DOHH2 (cell line): ENCODE results near the gene VWF.

ENCODE experiments used
- EZH2phosphoT487 ChIP-seq: fragments of 200-600 bp; sonication (generic); IDR thresholded peaks from 2 replicates; pipeline ENCODE4 v1.6.1; 2017; ENCODE audit warnings: borderline replicate concordance, mild to moderate bottlenecking, antibody characterized with exemption, low read length, moderate library complexity, mixed read lengths
- TF ChIP-seq, protein P1 (sequence below): fragments of 200-600 bp; sonication (generic); IDR thresholded peaks from one replicate; pipeline ENCODE4 v1.5.1; 2014; ENCODE audit warnings: antibody characterized with exemption, mild to moderate bottlenecking, low read depth, low read length; ENCODE audit not compliant: poor library complexity, severe bottlenecking

DNA sequence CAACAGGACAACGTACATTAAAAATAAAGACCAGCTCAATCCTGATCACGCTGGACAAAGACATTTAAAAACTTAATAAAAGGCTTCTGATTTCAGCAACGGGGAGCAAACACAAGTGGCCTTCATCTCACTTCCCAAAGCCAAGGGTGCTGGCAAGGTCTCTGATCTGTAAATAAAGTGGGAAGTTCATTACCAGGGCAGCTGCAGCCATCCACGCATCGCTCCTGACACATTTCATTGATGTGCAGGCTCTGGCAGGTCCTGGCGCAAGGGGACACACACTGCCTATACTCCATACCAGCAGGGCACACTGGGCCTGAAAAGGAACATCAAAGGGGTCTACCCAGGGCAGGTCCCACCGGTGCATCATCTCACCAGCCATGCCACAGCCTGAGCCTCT lies 51.0 kb downstream of the VWF start:
- TF ChIP-seq, protein P1, sequence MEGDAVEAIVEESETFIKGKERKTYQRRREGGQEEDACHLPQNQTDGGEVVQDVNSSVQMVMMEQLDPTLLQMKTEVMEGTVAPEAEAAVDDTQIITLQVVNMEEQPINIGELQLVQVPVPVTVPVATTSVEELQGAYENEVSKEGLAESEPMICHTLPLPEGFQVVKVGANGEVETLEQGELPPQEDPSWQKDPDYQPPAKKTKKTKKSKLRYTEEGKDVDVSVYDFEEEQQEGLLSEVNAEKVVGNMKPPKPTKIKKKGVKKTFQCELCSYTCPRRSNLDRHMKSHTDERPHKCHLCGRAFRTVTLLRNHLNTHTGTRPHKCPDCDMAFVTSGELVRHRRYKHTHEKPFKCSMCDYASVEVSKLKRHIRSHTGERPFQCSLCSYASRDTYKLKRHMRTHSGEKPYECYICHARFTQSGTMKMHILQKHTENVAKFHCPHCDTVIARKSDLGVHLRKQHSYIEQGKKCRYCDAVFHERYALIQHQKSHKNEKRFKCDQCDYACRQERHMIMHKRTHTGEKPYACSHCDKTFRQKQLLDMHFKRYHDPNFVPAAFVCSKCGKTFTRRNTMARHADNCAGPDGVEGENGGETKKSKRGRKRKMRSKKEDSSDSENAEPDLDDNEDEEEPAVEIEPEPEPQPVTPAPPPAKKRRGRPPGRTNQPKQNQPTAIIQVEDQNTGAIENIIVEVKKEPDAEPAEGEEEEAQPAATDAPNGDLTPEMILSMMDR, result no peak
- no peak for TF ChIP-seq EZH2phosphoT487
